Measurements from ENCODE around the gene CCDC27.

GRCh38 chr1:3707939-3708328, 44.3 kb upstream of the CCDC27 start:
- TF ChIP-seq, protein P1, sequence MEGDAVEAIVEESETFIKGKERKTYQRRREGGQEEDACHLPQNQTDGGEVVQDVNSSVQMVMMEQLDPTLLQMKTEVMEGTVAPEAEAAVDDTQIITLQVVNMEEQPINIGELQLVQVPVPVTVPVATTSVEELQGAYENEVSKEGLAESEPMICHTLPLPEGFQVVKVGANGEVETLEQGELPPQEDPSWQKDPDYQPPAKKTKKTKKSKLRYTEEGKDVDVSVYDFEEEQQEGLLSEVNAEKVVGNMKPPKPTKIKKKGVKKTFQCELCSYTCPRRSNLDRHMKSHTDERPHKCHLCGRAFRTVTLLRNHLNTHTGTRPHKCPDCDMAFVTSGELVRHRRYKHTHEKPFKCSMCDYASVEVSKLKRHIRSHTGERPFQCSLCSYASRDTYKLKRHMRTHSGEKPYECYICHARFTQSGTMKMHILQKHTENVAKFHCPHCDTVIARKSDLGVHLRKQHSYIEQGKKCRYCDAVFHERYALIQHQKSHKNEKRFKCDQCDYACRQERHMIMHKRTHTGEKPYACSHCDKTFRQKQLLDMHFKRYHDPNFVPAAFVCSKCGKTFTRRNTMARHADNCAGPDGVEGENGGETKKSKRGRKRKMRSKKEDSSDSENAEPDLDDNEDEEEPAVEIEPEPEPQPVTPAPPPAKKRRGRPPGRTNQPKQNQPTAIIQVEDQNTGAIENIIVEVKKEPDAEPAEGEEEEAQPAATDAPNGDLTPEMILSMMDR (conservative IDR thresholded peaks at IDR 0.05), result no peak
- TF ChIP-seq EZH2 (IDR thresholded peaks at IDR 0.05; ENCODE audit: low read depth), result no peak

Measured in PC-9 (cell line).